HG03159 (cell line): ENCODE results near the gene CAPRIN1.
"Not testable (repeated sequence)": the region's sequence is repeated elsewhere in the genome, so short reads cannot be mapped to it uniquely, and the experiment has no call there.

Source experiments
- ATAC-seq: cut with Tn5 transposase; IDR thresholded peaks from one replicate; pipeline ENCODE4 v1.9.1; 2021; ENCODE audit warnings: mild to moderate bottlenecking, moderate library complexity; ENCODE audit not compliant: unreplicated experiment

The CAPRIN1 gene

GRCh38 chr11:34084637-34085036 is 33.1 kb downstream of the CAPRIN1 start:
- no peak for ATAC-seq

- no peak for ATAC-seq
These were observed 35.2 kb downstream of the CAPRIN1 start for GRCh38 chr11:34086554-34087283.

DNA sequence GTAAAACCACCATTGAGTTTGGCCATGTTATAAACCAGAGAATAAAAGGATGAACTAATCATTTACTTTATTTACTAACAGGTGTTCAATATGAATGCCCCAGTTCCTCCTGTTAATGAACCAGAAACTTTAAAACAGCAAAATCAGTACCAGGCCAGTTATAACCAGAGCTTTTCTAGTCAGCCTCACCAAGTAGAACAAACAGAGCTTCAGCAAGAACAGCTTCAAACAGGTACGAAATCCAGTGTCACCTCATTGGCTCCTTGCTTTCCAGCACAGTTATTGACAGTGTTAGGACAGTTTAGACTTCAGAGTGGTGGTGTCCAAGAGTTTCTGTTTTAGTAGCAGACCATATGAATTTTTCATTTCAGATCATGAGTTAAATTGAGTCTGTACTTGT is 40.3 kb downstream of the CAPRIN1 start:
- no peak for ATAC-seq

- not testable (repeated sequence) for ATAC-seq
These were observed 43.4 kb downstream of the CAPRIN1 start for GRCh38 chr11:34094900-34095299.

DNA sequence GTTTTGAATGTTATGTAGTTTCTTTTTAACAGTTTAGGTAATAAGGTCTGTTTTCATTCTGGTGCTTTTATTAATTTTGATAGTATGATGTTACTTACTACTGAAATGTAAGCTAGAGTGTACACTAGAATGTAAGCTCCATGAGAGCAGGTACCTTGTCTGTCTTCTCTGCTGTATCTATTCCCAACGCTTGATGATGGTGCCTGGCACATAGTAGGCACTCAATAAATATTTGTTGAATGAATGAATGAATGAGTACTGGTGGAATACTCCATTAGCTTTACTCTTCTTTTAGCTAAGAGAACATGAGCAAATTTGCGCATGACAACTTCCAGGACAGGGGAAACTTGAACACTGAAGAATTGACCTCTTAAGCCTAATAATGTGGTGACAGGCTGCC is 47.3 kb downstream of the CAPRIN1 start:
- no peak for ATAC-seq

GRCh38 chr11:34104680-34105078 is 53.1 kb downstream of the CAPRIN1 start:
- ATAC-seq = no peak

- peak; percentile 89 for ATAC-seq
These were observed 53.8 kb downstream of the CAPRIN1 start, which contains the start of gene NAT10 for GRCh38 chr11:34105079-34105956. Gene NAT10 (plus strand): TSS chr11:34105629. CDS start chr11:34108226, 2,597 bp downstream.

GRCh38 chr11:34105957-34106504 is 54.5 kb downstream of the CAPRIN1 start:
- ATAC-seq = no peak

GRCh38 chr11:34111722-34112270 is 60.3 kb downstream of the CAPRIN1 start:
- no peak for ATAC-seq

DNA sequence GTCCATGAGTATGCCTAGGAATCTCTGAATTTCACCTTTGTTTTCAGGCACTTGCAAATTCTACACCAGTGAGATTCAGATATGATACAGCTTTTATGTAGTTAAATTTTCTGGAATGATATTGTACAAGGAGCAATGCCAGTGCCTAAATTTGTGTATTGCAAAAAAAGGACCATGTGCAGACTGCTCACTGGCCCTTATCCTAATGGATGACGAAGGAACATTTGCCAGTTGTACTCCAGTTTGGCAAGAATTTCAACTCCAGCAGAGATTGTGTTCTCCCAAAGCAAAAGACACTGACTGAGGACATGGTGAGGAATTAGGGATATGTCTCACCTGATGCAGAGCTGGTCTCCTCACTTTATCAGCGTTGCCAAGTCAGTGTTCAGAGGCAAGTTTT is 62.5 kb downstream of the CAPRIN1 start:
- no peak for ATAC-seq

DNA sequence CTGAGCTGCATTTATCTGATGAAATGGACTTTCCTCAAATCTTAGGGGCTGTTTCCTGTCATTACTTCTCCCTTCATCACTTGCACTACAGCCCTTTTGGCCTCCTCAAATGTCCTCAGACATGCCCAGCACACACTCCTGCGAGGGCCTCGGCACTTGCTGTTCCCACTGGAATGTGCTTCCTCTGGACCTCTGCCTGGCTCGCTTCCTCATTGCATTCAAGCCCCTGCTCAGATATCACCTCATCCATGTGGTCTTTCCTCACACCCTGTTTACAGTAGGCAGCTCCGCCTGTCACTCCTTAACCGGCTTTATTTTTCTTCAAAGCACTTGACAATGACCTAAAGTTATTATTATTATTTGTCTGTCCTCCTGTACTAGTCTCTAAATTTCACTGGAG is 62.9 kb downstream of the CAPRIN1 start:
- no peak for ATAC-seq

DNA sequence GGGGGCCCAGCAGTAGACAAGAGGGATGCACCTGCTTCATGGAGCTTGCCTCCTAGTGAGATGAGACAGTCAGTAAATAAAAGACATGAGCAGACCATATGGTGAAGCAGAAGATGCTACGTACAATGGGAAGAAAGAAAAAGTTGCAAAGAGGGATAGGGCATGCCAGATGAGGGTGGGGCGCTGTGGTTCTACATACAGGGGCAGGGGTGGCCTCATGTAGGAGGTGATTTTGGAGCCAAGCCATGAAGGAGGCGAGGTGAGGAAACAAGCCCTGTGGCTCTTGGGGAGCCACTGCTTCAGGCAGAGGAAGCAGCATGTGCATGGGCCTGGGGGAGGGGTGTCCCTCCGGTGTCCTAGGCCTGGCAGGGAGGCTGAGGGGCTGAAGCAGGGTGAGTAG is 69.1 kb downstream of the CAPRIN1 start:
- no peak for ATAC-seq

- no peak for ATAC-seq
These were observed 73.5 kb downstream of the CAPRIN1 start for GRCh38 chr11:34124885-34125668.

GRCh38 chr11:34126959-34127848 is 75.7 kb downstream of the CAPRIN1 start:
- ATAC-seq = no peak

DNA sequence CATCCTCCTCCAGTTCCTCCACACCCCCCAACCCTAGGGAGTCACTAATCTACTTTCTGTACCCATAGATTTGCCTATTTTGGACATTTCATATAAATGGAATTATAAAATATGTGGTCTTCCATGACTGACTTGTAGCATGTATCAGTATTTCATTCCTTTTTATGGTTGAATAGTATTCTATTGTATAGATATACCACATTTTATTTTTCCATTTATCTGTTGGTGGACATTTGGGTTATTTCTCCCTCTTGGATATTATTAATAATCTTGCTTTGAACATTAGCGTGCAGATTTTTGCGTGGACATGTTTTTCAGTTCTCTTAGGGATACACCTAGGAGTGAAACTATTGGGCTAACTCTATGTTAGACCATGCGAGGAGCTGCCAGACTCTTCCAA is 77.3 kb downstream of the CAPRIN1 start:
- ATAC-seq = no peak

DNA sequence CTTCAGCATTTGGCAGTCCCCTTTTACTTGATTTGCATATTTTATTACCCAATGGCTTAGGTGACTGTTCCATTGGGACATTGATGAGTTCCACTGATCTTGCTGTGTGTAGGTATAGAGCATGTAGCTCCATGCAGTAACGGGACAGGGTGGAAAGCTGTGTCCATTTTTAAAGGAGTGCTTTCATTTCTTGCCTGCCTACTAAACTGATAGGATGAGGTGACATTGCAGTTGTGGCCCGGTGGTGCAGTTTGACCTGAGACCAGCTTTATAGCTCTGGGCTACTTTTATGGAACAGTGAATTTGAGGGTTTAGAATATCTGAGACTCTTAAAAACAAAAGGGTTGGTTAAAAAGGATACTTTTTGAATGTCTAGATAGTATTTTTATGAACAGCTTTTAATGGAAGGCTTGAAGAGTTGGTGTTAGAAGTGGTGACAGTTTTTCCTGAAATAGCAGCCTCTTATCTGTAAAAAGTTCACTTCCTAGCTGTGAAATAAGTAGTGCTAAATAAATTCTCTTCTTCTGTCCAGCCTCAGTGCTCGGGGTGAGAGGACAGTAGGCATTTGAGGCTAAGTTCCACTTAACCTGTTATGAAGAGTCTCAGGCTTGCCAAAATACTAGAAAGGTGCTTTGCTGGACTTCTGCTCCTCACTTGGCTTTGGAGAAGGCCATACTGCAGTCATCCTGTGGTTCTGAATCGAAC is 80.9 kb downstream of the CAPRIN1 start:
- ATAC-seq = no peak

DNA sequence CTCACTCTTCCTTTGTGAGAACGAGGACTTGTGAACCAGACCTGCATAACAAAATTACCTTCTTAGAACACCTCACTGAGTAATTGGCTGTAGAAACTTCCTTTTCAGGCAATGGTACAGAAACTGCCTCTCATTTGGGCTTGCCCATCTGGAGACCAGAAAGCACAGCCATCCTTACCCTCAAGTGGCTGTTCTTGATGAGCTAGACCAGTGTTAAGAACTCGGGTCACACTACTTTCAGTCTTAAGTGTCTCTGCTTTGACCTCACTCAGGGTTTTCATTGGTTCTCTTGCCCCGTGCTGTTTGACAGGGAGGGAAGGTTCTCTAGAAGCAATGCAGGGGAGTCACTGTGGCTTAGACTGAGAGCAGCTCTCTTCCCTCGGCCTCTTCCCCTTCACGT is 83.2 kb downstream of the CAPRIN1 start:
- no peak for ATAC-seq

- ATAC-seq = no peak
These were observed 83.9 kb downstream of the CAPRIN1 start for GRCh38 chr11:34135439-34135838.

- no peak for ATAC-seq
These were observed 84.9 kb downstream of the CAPRIN1 start for GRCh38 chr11:34136420-34136819.
